ENCODE measurements around the gene PITPNC1.

PITPNC1 gene

DNA sequence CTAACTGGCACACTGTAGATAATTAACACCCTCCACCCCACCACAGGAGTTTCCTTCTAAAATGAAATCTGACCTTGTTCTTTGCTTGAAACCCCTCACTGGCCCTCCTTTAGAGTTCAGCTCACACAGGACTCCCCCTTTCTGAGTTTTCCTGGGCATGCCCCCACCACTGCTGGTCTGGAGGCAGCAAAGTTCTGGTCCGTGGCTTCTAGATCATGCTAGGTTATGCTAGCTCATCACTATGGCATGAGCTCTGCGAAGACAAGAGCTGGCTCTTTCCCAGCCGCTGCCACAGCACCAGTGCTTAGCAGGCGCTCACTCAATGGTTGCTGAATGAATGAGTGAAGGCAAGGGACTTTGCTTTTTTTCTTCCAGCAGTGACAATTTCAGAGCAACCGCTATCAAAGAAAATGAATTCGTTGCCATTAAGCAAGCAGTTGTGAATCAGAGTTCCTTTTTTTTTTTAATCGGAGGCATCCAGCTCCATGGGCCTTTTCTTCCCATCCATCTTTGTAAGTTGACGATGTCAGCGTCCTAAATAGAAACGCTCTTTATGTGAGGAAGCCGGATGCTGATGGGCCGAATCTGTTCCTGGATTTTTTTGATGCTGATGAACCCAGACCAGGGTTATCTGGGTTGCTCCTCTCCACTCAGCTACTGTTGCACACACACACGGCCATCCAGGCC lies 259.9 kb downstream of the PITPNC1 start:
- H3K9ac ChIP-seq = no peak overlapping the region
- TF ChIP-seq CTCF (conservative IDR thresholded peaks at IDR 0.05; ENCODE audit: low read depth, low read length) = no peak
- no peaks in the 10 kb centered on the region for H3K36me3 ChIP-seq (ENCODE audit: insufficient read depth)
- H4K20me1 ChIP-seq (ENCODE audit: insufficient read depth) = no peaks in the 10 kb centered on the region
- H3K4me2 ChIP-seq = no peak overlapping the region
- H2AFZ ChIP-seq (ENCODE audit: low read depth) = no peak overlapping the region
- peaks cover 1% of the 10 kb centered on the region for H3K4me1 ChIP-seq (ENCODE audit: low read depth, poor library complexity, severe bottlenecking)
- H3K27me3 ChIP-seq (ENCODE audit: insufficient read depth, low read depth) = no peaks in the 10 kb centered on the region
- H3K79me2 ChIP-seq (ENCODE audit: insufficient read depth, low read depth) = no peaks in the 10 kb centered on the region
- H3K4me3 ChIP-seq (IDR thresholded peaks at IDR 0.05; ENCODE audit: insufficient read depth, low read depth, low read length) = no peak overlapping the region
- H3K27ac ChIP-seq = no peak overlapping the region

- TF ChIP-seq CTCF (conservative IDR thresholded peaks at IDR 0.05; ENCODE audit: low read depth, low read length) = no peak
- no peaks in the 10 kb centered on the region for H4K20me1 ChIP-seq (ENCODE audit: insufficient read depth)
- peaks cover 12% of the 10 kb centered on the region for H3K4me1 ChIP-seq (ENCODE audit: low read depth, poor library complexity, severe bottlenecking)
- H3K27me3 ChIP-seq (ENCODE audit: insufficient read depth, low read depth) = no peaks in the 10 kb centered on the region
- no peak overlapping the region for H3K27ac ChIP-seq
- H2AFZ ChIP-seq (ENCODE audit: low read depth) = no peak overlapping the region
- no peaks in the 10 kb centered on the region for H3K79me2 ChIP-seq (ENCODE audit: insufficient read depth, low read depth)
- H3K36me3 ChIP-seq (ENCODE audit: insufficient read depth) = no peaks in the 10 kb centered on the region
- H3K4me3 ChIP-seq (IDR thresholded peaks at IDR 0.05; ENCODE audit: insufficient read depth, low read depth, low read length) = no peak overlapping the region
- no peak overlapping the region for H3K4me2 ChIP-seq
- H3K9ac ChIP-seq = no peak overlapping the region
Measured at GRCh38 chr17:67637901-67638641, 261.0 kb downstream of the PITPNC1 start.

- H2AFZ ChIP-seq (ENCODE audit: low read depth) = no peak overlapping the region
- no peak overlapping the region for H3K27ac ChIP-seq
- H3K9ac ChIP-seq = no peak overlapping the region
- no peaks in the 10 kb centered on the region for H3K36me3 ChIP-seq (ENCODE audit: insufficient read depth)
- no peak for TF ChIP-seq CTCF (conservative IDR thresholded peaks at IDR 0.05; ENCODE audit: low read depth, low read length)
- no peaks in the 10 kb centered on the region for H3K79me2 ChIP-seq (ENCODE audit: insufficient read depth, low read depth)
- H3K4me1 ChIP-seq (ENCODE audit: low read depth, poor library complexity, severe bottlenecking) = peaks cover 19% of the 10 kb centered on the region
- H3K4me3 ChIP-seq (IDR thresholded peaks at IDR 0.05; ENCODE audit: insufficient read depth, low read depth, low read length) = no peak overlapping the region
- H4K20me1 ChIP-seq (ENCODE audit: insufficient read depth) = no peaks in the 10 kb centered on the region
- H3K27me3 ChIP-seq (ENCODE audit: insufficient read depth, low read depth) = no peaks in the 10 kb centered on the region
- no peak overlapping the region for H3K4me2 ChIP-seq
Measured at GRCh38 chr17:67638871-67639270, 261.8 kb downstream of the PITPNC1 start.

- H3K4me1 ChIP-seq (ENCODE audit: low read depth, poor library complexity, severe bottlenecking) = peaks cover 25% of the 10 kb centered on the region
- H3K4me3 ChIP-seq (IDR thresholded peaks at IDR 0.05; ENCODE audit: insufficient read depth, low read depth, low read length) = no peak overlapping the region
- H3K9ac ChIP-seq = no peak overlapping the region
- H3K4me2 ChIP-seq = no peak overlapping the region
- H4K20me1 ChIP-seq (ENCODE audit: insufficient read depth) = no peaks in the 10 kb centered on the region
- H2AFZ ChIP-seq (ENCODE audit: low read depth) = no peak overlapping the region
- H3K36me3 ChIP-seq (ENCODE audit: insufficient read depth) = no peaks in the 10 kb centered on the region
- H3K79me2 ChIP-seq (ENCODE audit: insufficient read depth, low read depth) = no peaks in the 10 kb centered on the region
- H3K27ac ChIP-seq = no peak overlapping the region
- H3K27me3 ChIP-seq (ENCODE audit: insufficient read depth, low read depth) = no peaks in the 10 kb centered on the region
- no peak for TF ChIP-seq CTCF (conservative IDR thresholded peaks at IDR 0.05; ENCODE audit: low read depth, low read length)
Measured at GRCh38 chr17:67639555-67639954, 262.5 kb downstream of the PITPNC1 start.
